Measurements from ENCODE around the gene PWWP2B. TPM values are rescaled to one million over a fixed set of nuclear protein-coding genes. Genes with fewer than 3 reads are reported as not detected.

Gene PWWP2B
- total RNA-seq, 1 experiment from 2014 or later, result 19.3 TPM

GRCh38 chr10:132429281-132430230 is 32.6 kb downstream of the PWWP2B start:
- CTCF ChIA-PET, result no interaction called here

GRCh38 chr10:132430231-132430743 is 33.3 kb downstream of the PWWP2B start:
- no peak for DNase-seq
- H3K27me3 Mint-ChIP-seq (ENCODE audit: insufficient read depth, unreplicated experiment), result no peaks in the 10 kb centered on the region
- H3K27me3 ChIP-seq (replicated peaks; ENCODE audit: control insufficient read depth, insufficient read depth, low read length), result no peaks in the 10 kb centered on the region
- ChIA-PET CTCF (no interaction called here), POLR2A (no interaction called here)
- H3K9me3 Mint-ChIP-seq (ENCODE audit: unreplicated experiment), result no peaks in the 10 kb centered on the region
- H3K4me3 Mint-ChIP-seq (ENCODE audit: unreplicated experiment), result no peak overlapping the region
- no peak overlapping the region for H3K27ac Mint-ChIP-seq (ENCODE audit: unreplicated experiment)
- H3K4me1 ChIP-seq, result no peaks in the 10 kb centered on the region
- H3K4me3 ChIP-seq (ENCODE audit: low read depth, low read length), result no peak overlapping the region
- TF ChIP-seq CTCF (IDR thresholded peaks at IDR 0.05; ENCODE audit: insufficient read depth in 1 of 2, low read depth in 1 of 2, low read length in 1 of 2, severe bottlenecking in 1 of 2, unreplicated experiment in 1 of 2), result no peak
- no peaks in the 10 kb centered on the region for H3K4me1 Mint-ChIP-seq (ENCODE audit: low read depth, unreplicated experiment)
- no peaks in the 10 kb centered on the region for H3K9me3 ChIP-seq
- intact Hi-C loops (cut with micrococcal nuclease; ENCODE audit: unreplicated experiment), result no loop called here
- no TSS peak for BruUV-seq (replicated peaks)
- H3K36me3 Mint-ChIP-seq (ENCODE audit: insufficient read depth, unreplicated experiment), result no peaks in the 10 kb centered on the region
- H3K36me3 ChIP-seq (ENCODE audit: control insufficient read depth, insufficient read depth, low read length), result no peaks in the 10 kb centered on the region

More at GRCh38 chr10:132429281-132430230, 32.6 kb downstream of the PWWP2B start:
- Histone ChIP-seq H3K9me3 (no peaks in the 10 kb centered on the region), H3K4me1 (no peaks in the 10 kb centered on the region), H3K4me3 (ENCODE audit: low read depth, low read length) (no peak overlapping the region), H3K36me3 (ENCODE audit: control insufficient read depth, insufficient read depth, low read length) (no peaks in the 10 kb centered on the region), H3K27me3 (replicated peaks; ENCODE audit: control insufficient read depth, insufficient read depth, low read length) (no peaks in the 10 kb centered on the region)
- no peaks in the 10 kb centered on the region for H3K4me1 Mint-ChIP-seq (ENCODE audit: low read depth, unreplicated experiment)
- no peak overlapping the region for H3K27ac Mint-ChIP-seq (ENCODE audit: unreplicated experiment)
- no peak overlapping the region for H3K4me3 Mint-ChIP-seq (ENCODE audit: unreplicated experiment)
- H3K9me3 Mint-ChIP-seq (ENCODE audit: unreplicated experiment), result no peaks in the 10 kb centered on the region
- intact Hi-C loops (cut with micrococcal nuclease; ENCODE audit: unreplicated experiment), result no loop called here
- H3K36me3 Mint-ChIP-seq (ENCODE audit: insufficient read depth, unreplicated experiment), result no peaks in the 10 kb centered on the region
- POLR2A ChIA-PET, result no interaction called here
- no peaks in the 10 kb centered on the region for H3K27me3 Mint-ChIP-seq (ENCODE audit: insufficient read depth, unreplicated experiment)
- DNase-seq, result no peak
- no peak for TF ChIP-seq CTCF (IDR thresholded peaks at IDR 0.05; ENCODE audit: insufficient read depth in 1 of 2, low read depth in 1 of 2, low read length in 1 of 2, severe bottlenecking in 1 of 2, unreplicated experiment in 1 of 2)
- BruUV-seq (replicated peaks), result no TSS peak

GRCh38 chr10:132430861-132431271 is 33.9 kb downstream of the PWWP2B start:
- H3K4me1 ChIP-seq, result no peaks in the 10 kb centered on the region
- Mint-ChIP-seq H3K27ac (ENCODE audit: unreplicated experiment) (no peak overlapping the region), H3K4me1 (ENCODE audit: low read depth, unreplicated experiment) (no peaks in the 10 kb centered on the region), H3K4me3 (ENCODE audit: unreplicated experiment) (no peak overlapping the region), H3K9me3 (ENCODE audit: unreplicated experiment) (no peaks in the 10 kb centered on the region), H3K27me3 (ENCODE audit: insufficient read depth, unreplicated experiment) (no peaks in the 10 kb centered on the region), H3K36me3 (ENCODE audit: insufficient read depth, unreplicated experiment) (no peaks in the 10 kb centered on the region)
- no peaks in the 10 kb centered on the region for H3K36me3 ChIP-seq (ENCODE audit: control insufficient read depth, insufficient read depth, low read length)
- no TSS peak for BruUV-seq (replicated peaks)
- TF ChIP-seq CTCF (IDR thresholded peaks at IDR 0.05; ENCODE audit: insufficient read depth in 1 of 2, low read depth in 1 of 2, low read length in 1 of 2, severe bottlenecking in 1 of 2, unreplicated experiment in 1 of 2), result no peak
- H3K27me3 ChIP-seq (replicated peaks; ENCODE audit: control insufficient read depth, insufficient read depth, low read length), result no peaks in the 10 kb centered on the region
- no peak overlapping the region for H3K4me3 ChIP-seq (ENCODE audit: low read depth, low read length)
- intact Hi-C loops (cut with micrococcal nuclease; ENCODE audit: unreplicated experiment), result no loop called here
- H3K9me3 ChIP-seq, result no peaks in the 10 kb centered on the region
- CTCF ChIA-PET, result no interaction called here
- POLR2A ChIA-PET, result no interaction called here
- DNase-seq, result no peak
